Heart right ventricle (tissue), 16 donors: Measurements from ENCODE around the gene ONECUT3. TPM values are rescaled to one million over a fixed set of nuclear protein-coding genes. Genes with fewer than 3 reads are reported as not detected.

ENCODE experiments used
- ATAC-seq, 8 donors: fragments of 200-7000 bp; cut with Tn5 transposase; one replicate each; pipeline ENCODE4 v1.9.1; 2020; ENCODE audit warnings: mild to moderate bottlenecking in 8 of 8, moderate library complexity in 8 of 8, moderate number of reproducible peaks in 1 of 8
- DNase-seq, 2 donors: peaks; one replicate each; pipeline ENCODE4 v3.0.0-alpha.2; 2020
- H3K27ac ChIP-seq, 10 donors: fragments of 200-600 bp; sonication (generic) in 2 of 10; one replicate each; pipeline versions ENCODE4 v1.5.0 to v1.8.0; 2020 to 2022; ENCODE audit warnings: mild to moderate bottlenecking in 3 of 10
- H3K27me3 ChIP-seq, 7 donors: fragments of 200-600 bp; one replicate each; pipeline ENCODE4 v1.8.0; 2021 to 2022; ENCODE audit warnings: mild to moderate bottlenecking in 2 of 7
- H3K36me3 ChIP-seq, 9 donors: fragments of 200-600 bp; sonication (generic) in 1 of 9; one replicate each; pipeline versions ENCODE4 v1.5.0 to v1.8.0; 2020 to 2022; ENCODE audit warnings: mild to moderate bottlenecking in 2 of 9
- H3K4me1 ChIP-seq, 9 donors: fragments of 200-600 bp; sonication (generic) in 1 of 9; one replicate each; pipeline versions ENCODE4 v1.5.0 to v1.8.0; 2020 to 2022; ENCODE audit warnings: mild to moderate bottlenecking in 4 of 9
- H3K4me3 ChIP-seq, 10 donors: fragments of 200-600 bp; sonication (generic) in 2 of 10; one replicate each; pipeline versions ENCODE4 v1.5.0 to v1.8.0; 2020 to 2022; ENCODE audit warnings: mild to moderate bottlenecking in 7 of 10, moderate library complexity in 2 of 10
- H3K9me3 ChIP-seq, 11 donors: fragments of 200-600 bp in 10 of 11; sonication (generic) in 2 of 11; one replicate each; pipeline versions ENCODE4 v1.5.0 to v1.8.0; 2013 to 2022; ENCODE audit warnings: mild to moderate bottlenecking in 2 of 11, control low read depth in 1 of 11, moderate library complexity in 1 of 11
- WGBS, 2 donors: extraction: QIAGEN DNeasy Blood & Tissue Kit; methylation state at CpG; one replicate each; pipeline ENCODE4 v1.1.7; 2013; ENCODE audit warnings: inconsistent platforms in 1 of 2; 5-methylcytosine and 5-hydroxymethylcytosine counted together
- intact Hi-C, 10 donors: fragments of 100-400 bp; cut with DNase I; formaldehyde crosslinking; loops; one replicate each; pipeline versions ENCODE4 v1.11.1 to v1.14.2; 2022
- polyA plus RNA-seq, 2 donors: library from polyadenylated mRNA; stranded (reverse); fragments of 200-250 nt; gene quantifications; one replicate each; pipeline ENCODE4 v1.2.3, GENCODE V29; 2013
- total RNA-seq, 10 donors: library from RNA; stranded (reverse); fragmentation: NEBNext Ultra II Directional in 3 of 10; extraction: Animal tissue kit (Norgen Biotek cat#: 25700) in 3 of 10; gene quantifications; one replicate each; pipeline versions ENCODE4 v1.2.1 to v1.2.4, GENCODE V29; 2021 to 2023
- TF ChIP-seq, protein P1 (sequence below), 9 donors: fragments of 200-600 bp; sonication (generic) in 2 of 9; IDR thresholded peaks; one replicate each; pipeline versions ENCODE4 v1.5.0 to v1.8.0; 2021 to 2022; ENCODE audit warnings: antibody characterized with exemption in 9 of 9, mild to moderate bottlenecking in 5 of 9, moderate library complexity in 1 of 9
- donor health status: Arrhythmogenic right ventricular cardiomyopathy.
- donor health status: ischemic (EF 13 %, LVEDD 7.1; RV severe dilation, severe dysfunction).
- donor health status: healthy with polysubstance abuse.
- donor health status: DM: no; HTN: yes; CAD: no.
- donor health status: DM: no; HTN: no; CAD: no.
- donor health status: ischemic (EF 25% LVEDD 6.9; RV normal size, moderate dysfunction).
- donor health status: ischemic (EF 25% LVEDD 5.7; RV mildly dilated, moderate dysfunction).
- donor health status: healthy.
- donor health status: DM: yes; HTN: yes; CAD: no.
- donor health status: Ischemic cardiomyopathy.
- donor health status: ischemic (EF 35%, LVEDD 5.7; RV mildly dilated, moderate dysfunction).
- donor health status: nonischemic (EF 11% LVEDD 7.7; RV severe dilation, severe dysfunction).
- donor health status: DM: yes; HTN: yes; CAD: no.
- donor health status: PGD.
- donor health status: ischemic (EF 29% LVEDD 5.4; RV normal size, mild dysfunction).
- donor health status: nonischemic (EF 23%, LVEDD 6.1; RV moderate dilation, normal function).

Gene ONECUT3
- total and polyA plus RNA-seq, 12 donors: not detected

DNA sequence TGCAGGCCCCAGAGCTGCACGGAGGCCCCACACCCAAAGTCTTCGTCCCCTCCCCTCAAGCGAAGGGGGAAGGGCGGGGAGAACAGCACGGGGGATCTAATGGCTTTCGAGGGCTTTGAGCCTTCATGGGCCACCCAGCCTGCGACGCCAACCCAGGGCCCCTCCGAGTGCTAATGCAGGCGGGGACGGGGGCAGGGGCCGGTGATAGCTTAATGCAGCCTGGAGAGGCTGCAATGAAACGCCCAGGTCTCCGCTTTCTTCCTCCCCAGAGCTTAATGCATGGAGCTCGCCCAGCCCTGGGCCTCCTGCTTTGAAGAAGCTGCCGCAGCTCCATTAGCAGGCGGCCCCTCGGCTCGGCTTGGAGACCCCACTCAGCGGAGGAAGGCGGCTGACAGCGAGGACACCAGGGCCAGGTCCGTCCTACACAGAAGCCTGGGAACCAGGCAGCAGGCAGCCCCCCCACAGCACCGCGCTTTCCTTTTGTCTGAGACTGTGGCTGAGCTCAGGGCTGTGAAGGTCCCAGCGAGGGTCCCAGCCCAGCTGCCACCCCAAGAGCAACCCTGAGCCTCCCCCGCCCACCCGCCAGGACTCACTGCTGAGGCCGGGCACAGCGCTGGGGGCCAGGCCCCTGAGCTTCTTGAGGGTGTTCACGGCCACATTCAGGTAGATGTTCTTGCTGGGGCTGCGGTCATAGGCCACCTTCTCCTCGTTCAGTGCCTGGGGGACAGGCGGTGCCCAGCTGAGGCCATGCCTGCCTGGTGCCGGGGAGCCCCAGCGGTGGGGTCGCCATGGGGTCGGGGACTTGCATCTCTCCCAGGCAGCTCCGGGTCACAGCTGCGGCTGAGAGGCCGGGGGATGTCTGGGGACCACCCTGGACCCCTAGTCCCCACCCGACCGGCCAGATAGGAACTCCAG lies 66.3 kb downstream of the ONECUT3 start:
- Histone ChIP-seq H3K9me3 (no peaks in the 10 kb centered on the region), H3K27me3 (no peaks in the 10 kb centered on the region), H3K4me1 (peaks cover 0 to 4% (median 0%) of the 10 kb centered on the region in 9 donors), H3K36me3 (peaks cover 7 to 100% (median 59%) of the 10 kb centered on the region in 9 donors), H3K4me3 (no peak overlapping the region), H3K27ac (no peak overlapping the region)
- WGBS, 2 donors: 84 to 89% methylated on average over 43 of the region's 43 CpGs
- TF ChIP-seq, protein P1, sequence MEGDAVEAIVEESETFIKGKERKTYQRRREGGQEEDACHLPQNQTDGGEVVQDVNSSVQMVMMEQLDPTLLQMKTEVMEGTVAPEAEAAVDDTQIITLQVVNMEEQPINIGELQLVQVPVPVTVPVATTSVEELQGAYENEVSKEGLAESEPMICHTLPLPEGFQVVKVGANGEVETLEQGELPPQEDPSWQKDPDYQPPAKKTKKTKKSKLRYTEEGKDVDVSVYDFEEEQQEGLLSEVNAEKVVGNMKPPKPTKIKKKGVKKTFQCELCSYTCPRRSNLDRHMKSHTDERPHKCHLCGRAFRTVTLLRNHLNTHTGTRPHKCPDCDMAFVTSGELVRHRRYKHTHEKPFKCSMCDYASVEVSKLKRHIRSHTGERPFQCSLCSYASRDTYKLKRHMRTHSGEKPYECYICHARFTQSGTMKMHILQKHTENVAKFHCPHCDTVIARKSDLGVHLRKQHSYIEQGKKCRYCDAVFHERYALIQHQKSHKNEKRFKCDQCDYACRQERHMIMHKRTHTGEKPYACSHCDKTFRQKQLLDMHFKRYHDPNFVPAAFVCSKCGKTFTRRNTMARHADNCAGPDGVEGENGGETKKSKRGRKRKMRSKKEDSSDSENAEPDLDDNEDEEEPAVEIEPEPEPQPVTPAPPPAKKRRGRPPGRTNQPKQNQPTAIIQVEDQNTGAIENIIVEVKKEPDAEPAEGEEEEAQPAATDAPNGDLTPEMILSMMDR (IDR thresholded peaks at IDR 0.05): no peak
- DNase-seq (no peak), ATAC-seq (no peak)
- intact Hi-C loops: loop anchor here in 1 of 10 donors (10.0 kb wide), 1 partner anchor 145 kb away; no protein-coding TSS in a partner anchor

- ATAC-seq: no peak
- DNase-seq: no peak
- intact Hi-C loops: no loop called here
- Histone ChIP-seq H3K27me3 (no peaks in the 10 kb centered on the region), H3K4me1 (peaks cover 0 to 17% (median 7%) of the 10 kb centered on the region in 9 donors), H3K36me3 (peaks cover 0 to 96% (median 45%) of the 10 kb centered on the region in 9 donors), H3K27ac (no peak overlapping the region), H3K9me3 (no peaks in the 10 kb centered on the region), H3K4me3 (no peak overlapping the region)
- TF ChIP-seq, protein P1 (IDR thresholded peaks at IDR 0.05): no peak
- WGBS, 2 donors: 88 to 90% methylated on average over 19 of the region's 19 CpGs
Measured at GRCh38 chr19:1822210-1822609, 68.9 kb downstream of the ONECUT3 start.

- intact Hi-C loops: no loop called here
- WGBS, 2 donors: 85 to 90% methylated on average over 8 of the region's 8 CpGs
- no peaks in the 10 kb centered on the region for H3K27me3 ChIP-seq
- TF ChIP-seq, protein P1 (IDR thresholded peaks at IDR 0.05): no peak
- peaks cover 0 to 17% (median 6%) of the 10 kb centered on the region in 9 donors for H3K4me1 ChIP-seq
- DNase-seq (no peak), ATAC-seq (no peak)
- no peaks in the 10 kb centered on the region for H3K9me3 ChIP-seq
- no peak overlapping the region for H3K4me3 ChIP-seq
- H3K36me3 ChIP-seq: peaks cover 4 to 96% (median 45%) of the 10 kb centered on the region in 9 donors
- H3K27ac ChIP-seq: no peak overlapping the region
Measured at GRCh38 chr19:1823020-1823419, 69.7 kb downstream of the ONECUT3 start.

DNA sequence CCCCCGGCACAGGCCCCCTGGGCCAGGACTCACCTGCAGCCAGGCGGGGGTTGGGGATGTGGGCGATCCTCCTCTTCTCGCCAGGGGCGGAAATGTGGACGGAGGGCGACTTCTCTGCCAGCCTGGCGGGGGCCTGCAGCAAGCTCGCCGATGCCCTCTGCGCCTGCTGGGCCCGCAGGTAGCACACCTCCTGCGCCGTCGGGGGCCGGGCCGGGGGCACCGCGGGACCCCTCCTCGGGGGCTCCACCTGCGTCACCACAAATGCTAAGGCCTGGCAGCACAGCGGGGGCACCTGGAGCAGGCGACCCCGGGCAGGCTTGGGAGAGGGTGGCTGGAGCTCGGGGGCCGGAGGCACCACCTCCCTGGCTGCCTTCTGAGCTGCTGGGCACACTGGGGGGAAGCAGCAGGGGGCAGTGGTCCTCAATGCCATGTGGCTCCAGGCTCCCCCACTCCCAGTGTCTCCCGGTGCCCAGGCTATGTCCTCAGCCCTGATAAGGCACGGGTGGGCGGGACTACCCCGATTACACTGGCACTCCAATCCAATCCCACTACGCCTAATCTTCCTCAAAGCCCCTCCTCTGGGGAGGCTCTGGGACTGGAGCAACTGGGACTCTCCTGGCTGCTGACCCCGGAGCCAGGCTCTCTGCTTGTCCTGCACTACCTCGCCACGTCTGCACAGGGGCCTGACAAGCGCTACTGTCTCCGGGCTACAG lies 70.4 kb downstream of the ONECUT3 start:
- WGBS, 2 donors: 89 to 90% methylated on average over 36 of the region's 36 CpGs
- TF ChIP-seq, protein P1 (IDR thresholded peaks at IDR 0.05): no peak

More for the DNA sequence above, 70.4 kb downstream of the ONECUT3 start:
- no peaks in the 10 kb centered on the region for H3K27me3 ChIP-seq
- H3K36me3 ChIP-seq: peaks cover 4 to 96% (median 44%) of the 10 kb centered on the region in 9 donors
- H3K9me3 ChIP-seq: no peaks in the 10 kb centered on the region
- no peak for DNase-seq
- peaks cover 0 to 17% (median 6%) of the 10 kb centered on the region in 9 donors for H3K4me1 ChIP-seq
- no peak overlapping the region for H3K4me3 ChIP-seq
- no peak for ATAC-seq
- H3K27ac ChIP-seq: no peak overlapping the region
- intact Hi-C loops: no loop called here
